GM23338 (cell line): Measurements from ENCODE around the gene PTGS1.

Experiments
- CREB1 ChIP-seq: fragments of 250-450 bp; sonication (Bioruptor Pico); IDR thresholded peaks from 2 replicates; pipeline ENCODE4 v1.5.0; 2020; ENCODE audit warnings: low read depth, mild to moderate bottlenecking, moderate library complexity
- CTCF ChIP-seq, 2 experiments: fragments of 200-600 bp in 1 of 2; sonication (generic) in 1 of 2; conservative IDR thresholded peaks; 2 replicates each; pipeline versions ENCODE4 v1.5.1 to v1.6.1; 2016 to 2017; ENCODE audit warnings: antibody characterized with exemption in 2 of 2, low read depth in 2 of 2, mild to moderate bottlenecking in 2 of 2, moderate library complexity in 1 of 2
- EZH2 ChIP-seq: fragments of 200-600 bp; sonication (generic); IDR thresholded peaks from one replicate; pipeline ENCODE4 v1.8.0; 2017; ENCODE audit warnings: antibody characterized with exemption, mild to moderate bottlenecking, low read depth; ENCODE audit not compliant: unreplicated experiment
- EZH2phosphoT487 ChIP-seq: fragments of 200-600 bp; sonication (generic); IDR thresholded peaks from one replicate; pipeline ENCODE4 v1.8.1; 2018; ENCODE audit warnings: antibody characterized with exemption; ENCODE audit not compliant: unreplicated experiment
- POLR2AphosphoS5 ChIP-seq: IDR thresholded peaks from 2 replicates; pipeline ENCODE4 v1.6.1; 2016; ENCODE audit warnings: antibody characterized with exemption, low read depth
- REST ChIP-seq: IDR thresholded peaks from one replicate; pipeline ENCODE4 v1.6.1; 2018; ENCODE audit warnings: antibody characterized with exemption; ENCODE audit not compliant: unreplicated experiment
- STAT1 ChIP-seq: IDR thresholded peaks from one replicate; pipeline ENCODE4 v1.6.1; 2016; ENCODE audit warnings: antibody characterized with exemption; ENCODE audit not compliant: unreplicated experiment

GRCh38 chr9:122364117-122364782, 6.6 kb upstream of the PTGS1 start:
- TF ChIP-seq REST: no peak
- no peak for TF ChIP-seq CTCF (conservative IDR thresholded peaks at IDR 0.05; ENCODE audit: low read depth in 2 of 2)
- no peak for TF ChIP-seq EZH2
- no peak for TF ChIP-seq CREB1
- no peak for TF ChIP-seq POLR2AphosphoS5
- TF ChIP-seq EZH2phosphoT487: no peak
- no peak for TF ChIP-seq STAT1
